GM21723 (cell line): ENCODE data around the gene DNMT3A.

Experiments used
- ATAC-seq: cut with Tn5 transposase; IDR thresholded peaks from one replicate; pipeline ENCODE4 v1.9.1; 2021; ENCODE audit warnings: mild to moderate bottlenecking, moderate library complexity; ENCODE audit not compliant: unreplicated experiment

The DNMT3A gene

DNA sequence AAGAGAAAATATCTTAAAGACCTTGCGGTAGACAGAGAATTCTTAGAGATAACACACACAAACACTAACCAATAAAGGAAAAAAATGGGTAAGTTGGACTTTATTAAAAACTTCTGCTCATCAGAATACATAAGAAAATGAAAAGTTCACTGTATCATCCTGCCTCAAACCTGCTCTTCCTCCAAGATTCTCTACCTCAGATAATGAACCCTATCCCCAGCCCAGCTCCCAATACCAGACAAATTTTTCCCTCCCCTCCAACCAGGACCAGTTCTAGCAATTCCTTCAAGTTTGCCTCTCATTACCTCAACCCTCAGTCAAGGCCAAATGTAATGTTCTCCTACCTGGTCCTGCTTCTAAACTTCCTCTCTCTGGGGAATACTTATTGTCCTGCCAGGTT, 79.4 kb downstream of the DNMT3A start:
- no peak for ATAC-seq

DNA sequence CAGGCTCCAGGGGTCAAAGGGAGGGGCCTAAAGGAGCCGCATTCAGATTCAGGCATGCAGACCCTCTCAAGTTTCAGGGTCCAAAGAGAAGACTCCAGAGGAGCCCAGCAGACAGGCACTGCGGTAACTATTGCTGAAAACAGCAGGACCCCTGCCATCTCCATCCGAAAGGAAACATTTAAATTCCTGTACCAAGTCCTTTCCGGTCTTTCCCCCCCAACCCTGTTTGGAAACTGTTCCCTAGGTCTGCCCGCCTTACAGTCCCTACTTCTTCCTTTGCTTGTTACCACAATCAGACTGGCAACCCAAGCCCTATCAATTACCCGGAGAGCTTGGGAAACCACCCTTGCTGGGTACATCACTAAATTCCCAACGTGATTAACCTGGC, 82.0 kb downstream of the DNMT3A start:
- ATAC-seq = no peak

DNA sequence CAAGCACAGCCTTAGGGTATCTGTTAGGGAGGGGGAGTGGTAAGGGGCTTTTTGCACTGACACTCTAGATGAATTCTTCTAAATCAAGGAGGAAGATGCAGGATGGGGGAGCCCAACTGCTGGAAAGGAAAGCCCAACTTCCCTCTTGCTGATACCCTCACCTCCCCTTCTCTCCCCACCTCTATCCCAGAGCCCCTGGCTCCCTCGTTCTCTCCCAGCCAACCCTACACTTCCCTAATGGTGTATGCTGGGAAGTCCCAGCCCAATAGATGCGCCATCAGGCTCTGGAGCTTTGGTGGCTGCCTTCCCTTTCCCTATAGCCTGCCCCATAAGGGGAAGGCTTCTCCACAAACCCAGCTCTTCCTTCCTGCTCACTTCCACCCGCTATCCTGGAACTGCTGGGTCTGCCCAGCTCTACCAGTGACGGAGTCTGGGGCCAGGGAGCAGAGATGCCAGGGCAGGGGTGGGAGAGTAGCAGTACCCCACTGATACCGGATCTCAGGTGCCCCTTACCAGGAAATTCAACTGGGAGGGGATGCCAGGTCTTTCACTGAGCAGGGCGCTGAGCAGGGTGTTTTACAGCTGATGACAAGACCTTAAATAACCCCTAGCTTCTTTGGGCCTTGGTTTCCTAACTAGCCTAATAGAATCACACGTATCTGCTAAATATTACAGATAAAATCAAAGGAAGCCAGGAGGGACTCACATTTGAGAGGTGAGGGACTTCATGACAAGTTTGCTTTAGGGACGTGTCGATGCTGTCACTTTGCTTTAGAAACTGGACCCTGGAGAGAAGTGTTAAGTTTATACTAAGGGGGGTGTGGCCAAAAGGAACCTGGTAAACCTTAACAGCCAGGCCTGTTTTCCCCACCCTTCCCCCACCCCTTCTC, 82.6 kb downstream of the DNMT3A start:
- ATAC-seq = no peak

DNA sequence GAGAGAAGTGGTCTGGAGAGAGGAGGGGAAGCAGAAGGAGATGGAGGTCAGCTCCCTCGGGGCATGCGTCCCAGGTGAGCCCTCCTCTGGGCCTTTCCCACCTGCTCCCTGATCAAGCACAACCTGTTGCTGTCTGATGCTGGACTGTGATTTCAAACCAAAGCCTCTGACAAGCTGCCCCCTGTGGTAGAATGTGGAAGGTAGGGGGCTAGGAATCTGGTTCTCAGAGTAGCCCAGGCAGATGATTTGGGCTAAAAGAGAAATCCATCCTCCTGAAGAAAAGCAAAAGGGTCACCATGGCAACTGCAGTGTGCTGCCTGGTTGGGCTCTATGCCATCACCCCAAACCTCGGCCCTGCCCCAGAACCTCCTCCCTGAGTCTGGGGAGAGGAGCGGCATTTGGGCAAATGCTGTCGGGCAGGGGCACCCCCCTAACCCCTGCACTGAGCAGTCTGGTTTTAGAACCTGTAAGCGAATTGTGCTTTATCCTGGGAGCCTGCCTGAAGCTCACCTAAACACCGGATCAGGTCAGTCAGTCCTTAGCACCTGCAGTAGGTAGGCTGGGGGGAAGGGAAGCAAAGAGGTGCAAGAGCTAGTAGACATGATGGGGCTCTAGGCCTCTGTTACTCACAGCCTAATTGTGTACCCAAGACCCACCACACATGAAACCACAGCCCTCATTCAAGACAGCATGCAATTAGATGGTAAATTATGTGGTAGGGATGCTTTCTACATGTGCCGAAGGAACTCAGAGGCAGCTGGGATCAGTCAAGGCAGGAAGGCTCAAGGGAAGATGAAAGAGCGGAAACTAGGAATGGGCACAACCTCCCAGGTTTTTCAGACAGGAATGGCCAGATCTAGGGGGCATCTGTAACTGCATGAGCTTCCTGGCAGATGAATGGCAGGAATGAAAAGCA, 83.5 kb downstream of the DNMT3A start:
- no peak for ATAC-seq

DNA sequence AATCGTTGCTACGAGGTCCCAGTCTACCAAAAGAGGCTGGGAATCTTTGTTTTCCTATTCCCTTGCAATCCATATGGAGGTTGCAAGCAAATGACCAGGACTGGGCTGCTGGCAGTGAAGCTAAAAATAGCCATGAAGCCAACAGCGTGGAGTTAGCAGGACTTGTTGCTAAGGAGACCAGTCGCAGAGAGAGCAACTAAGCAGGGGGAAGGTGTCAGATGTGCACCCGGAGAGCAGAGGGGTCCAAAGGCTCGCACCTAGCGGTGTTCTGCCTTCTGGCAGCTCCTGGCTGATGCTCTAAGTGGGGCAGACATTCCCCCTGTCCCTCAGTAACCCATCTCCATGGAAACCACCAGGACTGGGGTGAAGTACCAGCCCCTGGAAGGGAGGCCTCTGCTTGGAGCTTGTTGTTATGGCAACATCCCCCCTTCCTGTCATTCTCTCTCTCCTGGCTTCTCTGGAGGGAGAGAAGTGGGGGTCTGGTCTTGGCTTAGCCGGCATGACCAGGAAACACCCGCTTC, 84.6 kb downstream of the DNMT3A start:
- no peak for ATAC-seq

DNA sequence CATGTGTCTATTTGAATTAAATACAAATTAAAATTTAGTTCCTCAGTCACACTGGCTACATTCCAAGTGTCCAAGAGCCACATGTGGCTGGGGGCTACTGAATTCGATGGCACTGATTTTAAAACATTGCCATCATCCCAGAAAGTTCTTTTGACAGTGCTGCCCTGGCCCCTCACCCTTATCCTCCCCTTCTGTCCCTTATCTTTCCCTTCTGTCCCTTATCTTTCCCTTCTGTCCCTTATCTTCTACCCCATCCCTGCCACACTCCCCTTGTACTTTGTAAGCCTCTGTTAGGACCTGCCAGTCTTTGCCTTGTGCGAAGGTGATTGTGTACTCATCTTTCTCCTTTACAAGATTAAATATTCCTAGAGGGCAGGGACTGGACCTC, 85.2 kb downstream of the DNMT3A start:
- ATAC-seq = no peak

DNA sequence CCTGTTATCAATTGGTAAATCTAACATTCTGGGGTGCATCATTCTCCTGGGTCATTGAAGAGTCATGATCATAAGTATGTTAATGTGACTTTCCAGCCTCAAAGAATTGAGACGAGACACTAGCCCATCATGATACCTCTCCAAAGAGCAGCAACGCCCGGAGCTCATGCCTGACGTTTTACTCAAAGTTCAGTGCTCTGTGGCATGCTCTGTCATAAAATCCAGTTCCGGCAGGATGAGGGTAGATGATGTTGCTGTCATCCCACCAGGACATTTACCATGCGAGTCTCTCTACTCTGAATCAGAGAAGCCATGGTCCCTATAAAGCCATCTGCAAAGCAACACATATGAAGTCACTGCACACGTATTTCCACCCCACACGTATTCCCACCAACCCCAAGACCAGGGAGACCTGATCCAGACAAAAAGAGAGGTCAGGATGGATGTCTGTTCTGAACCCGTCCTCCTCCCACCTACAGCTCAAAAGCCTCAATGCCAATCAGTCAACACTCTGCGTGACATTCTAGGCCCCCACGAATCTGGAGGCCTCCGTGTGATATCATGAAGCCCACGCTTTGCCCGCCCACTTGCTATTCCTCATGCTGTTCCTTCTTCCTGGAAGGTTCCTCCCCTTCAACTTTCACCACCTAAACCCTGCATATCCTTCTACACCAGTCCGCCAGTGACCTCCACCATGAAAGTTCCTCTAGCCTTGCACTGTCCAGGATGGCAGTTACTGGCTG, 85.8 kb downstream of the DNMT3A start:
- ATAC-seq = no peak

DNA sequence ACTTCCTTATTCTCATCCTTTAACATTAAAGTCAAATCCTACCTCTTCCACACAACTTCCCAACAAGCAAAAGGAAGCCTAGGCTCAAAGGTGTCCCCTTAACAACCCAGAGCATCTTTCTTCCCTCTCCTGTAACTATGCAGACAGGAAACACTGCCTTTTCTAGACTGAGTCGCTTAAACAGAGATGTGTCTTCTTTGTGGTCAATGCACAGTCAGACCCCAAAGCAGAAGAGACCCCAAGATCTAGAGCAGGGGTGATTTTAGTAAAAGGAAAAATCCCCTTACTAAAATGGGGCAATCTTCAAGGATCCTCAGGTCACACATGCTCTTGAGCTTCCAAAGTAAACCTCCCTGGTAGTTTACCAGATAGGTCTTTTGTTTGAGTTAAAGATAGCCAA, 86.8 kb downstream of the DNMT3A start:
- ATAC-seq = no peak

DNA sequence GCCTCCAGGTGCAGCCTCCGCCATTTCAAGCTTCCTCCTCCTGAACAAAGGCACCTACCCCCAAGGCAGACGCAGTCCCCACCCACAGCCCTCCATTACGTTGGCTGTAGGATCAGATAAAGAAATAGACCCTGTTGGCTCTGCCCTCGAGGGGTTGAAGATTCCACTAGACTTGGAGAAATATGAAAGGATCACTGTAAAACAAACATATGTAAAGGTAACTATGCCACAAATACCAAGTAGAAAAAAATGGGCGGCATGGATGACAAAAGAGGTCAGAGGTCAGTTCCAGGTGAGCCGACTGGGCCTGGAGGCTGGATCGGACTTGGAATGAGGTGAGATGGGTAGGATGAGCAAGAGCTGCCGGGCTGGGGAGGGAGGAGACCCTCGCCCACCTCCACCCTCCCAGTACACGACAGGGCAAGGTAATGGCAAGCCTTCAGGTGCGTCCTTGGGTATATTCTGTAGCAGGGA, 88.5 kb downstream of the DNMT3A start:
- ATAC-seq = no peak

DNA sequence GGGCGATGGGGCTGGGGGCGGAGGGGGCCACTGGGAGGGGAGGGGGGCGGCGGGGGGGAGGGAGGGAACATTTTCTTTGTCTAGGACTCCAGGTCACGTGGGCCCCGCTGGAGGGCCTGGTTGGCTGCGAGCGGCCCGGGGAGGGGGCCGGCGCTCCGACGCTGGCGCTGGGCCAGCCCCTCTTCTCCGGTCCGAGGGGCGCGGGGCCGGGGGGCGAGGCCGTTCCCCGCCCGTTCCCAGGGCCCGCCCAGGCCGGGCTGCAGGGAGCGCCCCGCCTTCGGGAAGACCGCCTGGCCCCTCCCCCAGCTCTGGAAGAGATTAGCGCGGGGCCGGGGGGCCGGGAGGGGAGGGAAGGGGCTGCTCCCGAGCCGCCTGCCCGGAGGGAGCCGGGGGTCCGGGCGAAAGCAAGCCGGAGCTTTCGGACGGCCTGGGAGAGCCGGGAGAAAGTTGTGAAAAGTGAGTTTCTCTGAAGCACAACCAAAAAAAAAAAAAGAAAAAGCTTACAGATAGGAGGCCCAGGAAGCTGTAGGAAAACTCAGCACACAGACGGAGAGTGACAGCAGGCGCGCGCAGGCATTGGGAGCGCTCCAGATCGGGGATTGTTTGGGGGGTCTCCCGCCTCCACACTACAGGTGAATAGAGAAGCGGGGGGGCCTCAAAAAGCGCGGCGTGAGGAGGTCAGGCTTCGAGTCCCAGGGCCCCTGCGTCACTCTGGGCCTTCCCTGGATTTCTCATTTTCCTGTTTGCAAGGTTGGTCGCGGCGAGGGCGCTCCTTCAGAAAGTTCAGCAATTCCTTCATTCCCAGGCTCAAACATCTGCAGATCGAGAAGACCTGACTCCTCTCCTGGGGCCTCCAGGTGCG, 89.2 kb downstream of the DNMT3A start:
- ATAC-seq = peak; percentile 58

DNA sequence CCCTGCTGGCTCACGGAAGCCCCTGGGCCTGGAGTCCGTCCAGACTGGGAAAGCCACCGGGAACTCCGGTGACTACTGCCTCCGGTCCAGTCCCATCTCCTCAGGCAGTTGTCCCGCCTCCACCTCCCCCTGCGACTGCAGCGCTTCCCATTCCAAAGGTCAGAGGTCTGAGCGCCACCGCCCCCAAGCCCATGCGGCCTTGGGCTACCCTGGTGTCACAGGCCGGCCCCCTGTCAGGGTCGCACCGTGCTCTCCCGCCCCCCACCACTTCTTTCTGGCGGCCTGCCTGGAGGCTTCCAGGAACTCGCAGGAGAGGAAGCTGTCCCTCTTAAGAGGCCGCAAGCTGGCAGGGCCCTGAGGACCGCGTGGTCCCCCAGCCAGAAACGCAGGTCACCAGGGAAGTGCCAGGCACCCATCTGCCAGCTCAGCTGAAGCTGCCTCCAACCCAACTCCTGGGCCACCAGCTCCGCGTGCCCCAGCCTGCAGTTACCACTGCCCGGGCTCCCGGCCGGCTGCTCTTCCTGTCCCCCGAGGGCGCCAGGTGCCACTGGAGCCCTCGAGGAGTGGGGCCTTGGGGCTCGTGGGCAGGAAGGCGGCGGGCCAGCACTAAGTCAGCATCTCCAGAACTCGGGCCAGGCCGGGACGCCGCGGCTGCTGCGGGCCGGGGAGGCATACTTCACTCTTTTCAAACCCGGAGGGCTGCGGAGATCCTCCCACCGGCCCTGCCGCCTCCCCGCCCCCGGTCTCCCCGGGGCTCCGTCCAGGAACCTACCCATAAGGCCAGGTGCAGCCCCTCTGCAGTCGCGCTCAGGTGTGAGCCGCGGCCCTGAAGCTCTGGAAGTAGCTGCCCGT, 90.1 kb downstream of the DNMT3A start:
- peak; percentile 52 for ATAC-seq

DNA sequence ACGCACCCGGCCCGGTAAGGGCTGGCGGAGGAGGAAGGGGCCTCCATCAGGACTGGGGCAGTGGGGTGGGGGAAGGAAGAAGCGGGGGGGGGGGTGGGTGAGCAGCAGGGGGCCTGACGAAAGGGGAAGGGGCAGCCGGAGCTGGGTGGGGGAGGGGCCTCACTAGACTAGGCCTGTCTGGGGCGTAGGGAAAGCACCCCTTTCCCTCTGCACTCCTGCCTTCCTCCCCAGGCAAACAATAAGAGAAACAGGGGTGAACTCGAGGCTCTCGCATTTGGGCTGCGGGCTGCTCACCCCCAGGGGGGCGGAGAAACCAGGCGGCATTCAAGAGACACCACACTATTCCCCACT, 90.7 kb downstream of the DNMT3A start:
- peak; percentile 7 for ATAC-seq

DNA sequence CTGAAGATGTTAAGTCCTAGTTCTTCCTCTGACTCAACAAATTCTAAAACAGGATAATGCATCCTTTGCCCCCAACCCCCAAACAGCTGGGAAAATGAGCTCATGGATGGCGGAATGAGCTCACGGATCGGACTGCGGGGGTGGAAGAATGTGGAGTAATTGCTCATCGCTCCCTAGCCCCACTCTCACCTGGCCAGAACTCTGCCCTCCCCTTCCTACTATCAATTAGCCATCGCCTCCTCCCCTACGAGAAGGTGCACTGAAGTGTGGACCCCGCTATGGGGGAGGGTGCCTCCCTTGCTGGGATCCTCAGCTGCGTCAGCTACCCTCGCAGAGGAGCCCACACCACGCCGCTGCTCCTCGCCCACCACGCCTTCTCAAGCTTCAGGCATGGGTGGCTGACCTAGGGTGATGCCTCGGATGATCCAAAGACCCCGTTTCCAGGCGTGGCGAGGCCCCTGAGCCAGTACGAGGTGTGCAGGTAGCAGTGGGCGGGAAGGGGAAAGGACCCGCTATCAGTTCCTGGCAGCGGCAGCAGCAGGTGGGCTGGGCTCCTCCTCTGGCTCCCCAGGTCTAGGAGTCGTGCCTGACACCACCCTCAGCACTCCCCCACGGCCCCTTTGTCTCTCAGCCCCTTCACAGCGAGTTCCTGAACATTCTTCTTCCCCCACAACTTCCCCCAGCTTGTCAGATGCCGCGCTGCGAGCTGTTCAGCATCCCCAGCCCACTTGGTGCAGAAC, 91.2 kb downstream of the DNMT3A start:
- no peak for ATAC-seq

DNA sequence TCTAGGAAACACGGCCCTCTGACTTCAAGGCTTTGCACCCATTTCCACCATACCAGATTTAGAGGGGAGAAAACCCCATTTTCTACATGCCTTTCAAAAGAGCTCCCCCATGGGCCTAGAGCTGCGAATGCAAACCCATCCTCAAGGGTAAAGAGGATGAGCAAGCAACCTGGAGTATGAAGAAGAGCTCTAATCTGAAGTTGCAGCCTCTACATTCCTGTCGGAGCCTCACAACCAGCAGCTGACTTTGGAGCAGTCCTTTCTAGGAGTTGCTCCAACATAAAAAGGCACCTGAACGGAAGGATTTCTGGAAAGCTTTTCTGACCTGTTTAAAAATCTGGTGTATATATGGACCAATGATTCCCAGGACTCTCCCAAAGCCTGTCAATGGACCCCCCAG, 91.9 kb downstream of the DNMT3A start:
- no peak for ATAC-seq

DNA sequence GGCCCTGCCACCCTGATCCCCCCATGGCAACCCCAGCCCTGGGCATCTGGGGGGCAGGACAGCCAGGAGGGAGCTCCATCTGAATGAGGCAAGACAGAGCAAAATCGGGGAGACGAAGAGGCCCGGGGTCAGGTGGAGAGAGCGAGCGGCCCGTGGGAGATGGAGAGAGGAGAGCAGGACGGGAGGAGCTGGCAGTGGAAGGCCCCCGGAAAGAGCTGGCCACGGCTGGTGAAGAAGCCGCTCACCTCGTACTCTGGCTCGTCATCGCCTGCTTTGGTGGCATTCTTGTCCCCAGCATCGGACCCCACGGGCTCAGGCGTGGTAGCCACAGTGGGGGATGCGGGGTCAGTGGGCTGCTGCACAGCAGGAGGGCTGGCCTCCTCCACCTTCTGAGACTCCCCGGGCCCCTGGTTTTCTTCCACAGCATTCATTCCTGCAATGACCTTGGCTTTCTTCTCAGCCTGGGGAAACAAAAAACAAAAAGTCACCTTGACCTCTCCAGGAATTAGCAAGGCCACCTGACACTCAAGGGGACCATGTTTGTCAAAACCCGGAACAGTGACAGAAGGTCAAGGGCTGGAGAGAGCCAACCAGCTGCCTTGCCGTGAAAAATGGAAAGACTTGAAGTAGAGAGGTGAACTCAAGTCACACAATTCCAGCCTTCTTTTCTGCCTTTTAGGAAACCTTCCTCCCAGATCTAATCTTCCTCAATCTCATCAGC, 93.8 kb downstream of the DNMT3A start:
- ATAC-seq = no peak

DNA sequence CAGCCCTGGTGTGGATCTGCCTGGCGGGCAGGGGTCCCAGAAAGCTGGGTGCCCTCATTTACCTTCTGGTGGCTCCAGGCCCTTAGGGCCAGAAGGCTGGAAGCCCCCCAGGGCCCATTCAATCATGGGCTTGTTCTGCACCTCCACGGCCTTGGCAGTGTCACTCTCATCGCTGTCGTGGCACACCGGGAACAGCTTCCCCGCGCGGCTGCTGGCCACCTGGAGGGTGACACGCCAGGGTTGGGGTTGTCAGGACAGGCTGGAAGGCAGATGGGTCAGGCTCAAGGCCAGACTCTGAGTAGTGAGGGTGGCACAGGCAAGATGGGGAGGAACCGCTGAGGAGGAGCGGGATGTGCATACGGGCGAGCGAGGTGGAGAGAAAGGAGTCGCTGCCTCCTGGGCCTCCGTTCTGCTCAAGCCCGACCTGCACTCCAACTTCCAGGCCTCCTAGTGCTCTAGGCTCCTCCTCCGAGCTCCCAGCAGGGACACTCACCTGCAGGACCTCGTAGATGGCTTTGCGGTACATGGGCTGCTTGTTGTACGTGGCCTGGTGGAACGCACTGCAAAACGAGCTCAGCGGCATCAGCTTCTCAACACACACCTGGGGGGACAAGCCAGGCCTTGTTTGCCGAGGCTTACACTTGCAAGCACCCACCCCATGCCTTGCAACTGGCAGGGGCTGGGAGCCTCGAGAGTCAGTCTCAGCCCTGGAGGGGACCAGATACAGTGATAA, 95.0 kb downstream of the DNMT3A start:
- no peak for ATAC-seq

DNA sequence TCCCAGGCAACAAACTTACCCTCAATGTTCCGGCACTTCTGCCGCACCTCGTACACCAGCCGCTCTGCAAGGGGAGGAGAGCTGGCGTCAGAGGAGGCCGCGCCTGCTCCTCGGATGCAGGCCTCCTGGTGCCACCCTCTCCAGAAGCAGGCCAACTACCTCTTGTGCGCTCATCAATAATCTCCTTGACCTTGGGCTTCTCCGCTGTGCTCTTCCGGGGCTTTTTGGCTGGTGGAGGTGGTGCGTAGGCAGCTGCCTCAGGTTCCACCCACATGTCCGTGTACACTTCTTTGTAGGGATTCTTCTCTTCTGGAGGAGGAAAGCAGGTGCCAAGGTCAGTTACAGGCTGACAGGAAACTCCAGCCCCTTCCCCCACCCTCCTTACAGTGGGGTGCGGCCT, 95.7 kb downstream of the DNMT3A start:
- no peak for ATAC-seq
